ENCODE results near the gene PRKCE. TPM values are rescaled to one million over a fixed set of nuclear protein-coding genes. Genes with fewer than 3 reads are reported as not detected.

PRKCE gene
- polyA plus RNA-seq, 1 experiment: 16.7 TPM

GRCh38 chr2:46147626-46148368 is 496.3 kb downstream of the PRKCE start:
- Histone ChIP-seq H3K27ac (ENCODE audit: low read depth, low read length) (no peak overlapping the region), H3K9me3 (ENCODE audit: control insufficient read depth, insufficient read depth, low read length) (no peaks in the 10 kb centered on the region), H3K4me3 (ENCODE audit: low read depth, low read length) (no peak overlapping the region), H3K27me3 (ENCODE audit: control insufficient read depth, insufficient read depth, low read length) (no peaks in the 10 kb centered on the region)
- CTCF ChIA-PET: no interaction called here
- TF ChIP-seq CTCF (IDR thresholded peaks at IDR 0.05; ENCODE audit: low read depth, low read length): no peak
- DNase-seq (ENCODE audit: low read depth, low spot score): no peak
- POLR2A ChIA-PET: interaction anchor here (0.6 kb wide), 1 partner anchor 132 kb away, joined by 3 read pairs; no protein-coding TSS in a partner anchor

- Histone ChIP-seq H3K9me3 (ENCODE audit: control insufficient read depth, insufficient read depth, low read length) (no peaks in the 10 kb centered on the region), H3K4me3 (ENCODE audit: low read depth, low read length) (no peak overlapping the region), H3K27me3 (ENCODE audit: control insufficient read depth, insufficient read depth, low read length) (no peaks in the 10 kb centered on the region), H3K27ac (ENCODE audit: low read depth, low read length) (no peak overlapping the region)
- CTCF ChIA-PET: no interaction called here
- POLR2A ChIA-PET: interaction anchor here (0.6 kb wide), 1 partner anchor 133 kb away, joined by 3 read pairs; no protein-coding TSS in a partner anchor
- no peak for DNase-seq (ENCODE audit: low read depth, low spot score)
- TF ChIP-seq CTCF (IDR thresholded peaks at IDR 0.05; ENCODE audit: low read depth, low read length): no peak
Observed at GRCh38 chr2:46148369-46148736, 496.9 kb downstream of the PRKCE start.

- no peak overlapping the region for H3K4me3 ChIP-seq (ENCODE audit: low read depth, low read length)
- H3K27me3 ChIP-seq (ENCODE audit: control insufficient read depth, insufficient read depth, low read length): no peaks in the 10 kb centered on the region
- no peak for TF ChIP-seq CTCF (IDR thresholded peaks at IDR 0.05; ENCODE audit: low read depth, low read length)
- ChIA-PET POLR2A (no interaction called here), CTCF (no interaction called here)
- no peak for DNase-seq (ENCODE audit: low read depth, low spot score)
- H3K9me3 ChIP-seq (ENCODE audit: control insufficient read depth, insufficient read depth, low read length): no peaks in the 10 kb centered on the region
- H3K27ac ChIP-seq (ENCODE audit: low read depth, low read length): peak overlapping the region; percentile 77
Observed at GRCh38 chr2:46150445-46150955, 499.0 kb downstream of the PRKCE start.

GRCh38 chr2:46151577-46151976 is 500.1 kb downstream of the PRKCE start:
- Histone ChIP-seq H3K9me3 (ENCODE audit: control insufficient read depth, insufficient read depth, low read length) (no peaks in the 10 kb centered on the region), H3K27ac (ENCODE audit: low read depth, low read length) (peak overlapping the region; percentile 57), H3K27me3 (ENCODE audit: control insufficient read depth, insufficient read depth, low read length) (no peaks in the 10 kb centered on the region), H3K4me3 (ENCODE audit: low read depth, low read length) (no peak overlapping the region)
- no peak for TF ChIP-seq CTCF (IDR thresholded peaks at IDR 0.05; ENCODE audit: low read depth, low read length)
- DNase-seq (ENCODE audit: low read depth, low spot score): no peak
- ChIA-PET POLR2A (interaction anchor here (0.7 kb wide), 1 partner anchor 166 kb away, joined by 6 read pairs; no protein-coding TSS in a partner anchor), CTCF (no interaction called here)
